CD8-positive, alpha-beta memory T cell (primary cell): ENCODE results near the gene IQCK. TPM values are rescaled to one million over a fixed set of nuclear protein-coding genes. Genes with fewer than 3 reads are reported as not detected.
A peak's percentile ranks its signal among the peaks of the same experiment; 100 is the strongest.

Experiments
- CTCF ChIA-PET: fragments of 350-600 bp; sonication (Branson Sonifier 250); formaldehyde crosslinking; loops from one replicate; lab custom pipeline; 2021; ENCODE audit warnings: antibody characterized with exemption; lab: Charles Lee
- POLR2A ChIA-PET: fragments of 350-600 bp; sonication (Branson Sonifier 250); formaldehyde crosslinking; loops from one replicate; lab custom pipeline; 2021; ENCODE audit warnings: antibody characterized with exemption; lab: Charles Lee
- DNase-seq, 5 donors: peaks; one replicate each; pipeline versions ENCODE4 v3.0.0 to v3.0.0-alpha.2; 2020 to 2022; ENCODE audit warnings: mixed read lengths in 1 of 5
- H3K27ac ChIP-seq: one replicate; pipeline ENCODE4 v1.7.0; 2013; ENCODE audit warnings: low read depth, mild to moderate bottlenecking, low read length, moderate library complexity
- H3K27me3 ChIP-seq: 2 replicates; pipeline ENCODE4 v1.7.0; 2013; ENCODE audit warnings: low read length, mild to moderate bottlenecking; ENCODE audit not compliant: insufficient read depth, poor library complexity, severe bottlenecking
- H3K36me3 ChIP-seq: 2 replicates; pipeline ENCODE4 v1.7.0; 2013; ENCODE audit warnings: mild to moderate bottlenecking, low read length, moderate library complexity; ENCODE audit not compliant: insufficient read depth
- H3K4me1 ChIP-seq: 2 replicates; pipeline ENCODE4 v1.7.0; 2013; ENCODE audit warnings: mild to moderate bottlenecking, low read length, moderate library complexity; ENCODE audit not compliant: insufficient read depth
- H3K4me3 ChIP-seq: 2 replicates; pipeline ENCODE4 v1.7.0; 2013; ENCODE audit warnings: mild to moderate bottlenecking, low read length
- H3K9me3 ChIP-seq: 2 replicates; pipeline ENCODE4 v1.7.0; 2013; ENCODE audit warnings: mild to moderate bottlenecking, low read length
- H3K27ac Mint-ChIP-seq, 8 donors: one replicate each; pipeline ENCODE4 v1.8.0; 2020 to 2021; ENCODE audit warnings: mixed read lengths in 8 of 8, mild to moderate bottlenecking in 6 of 8, inconsistent platforms in 3 of 8, moderate library complexity in 3 of 8
- H3K27me3 Mint-ChIP-seq, 2 donors: one replicate each; pipeline ENCODE4 v1.8.0; 2020 to 2021; ENCODE audit warnings: mixed read lengths in 2 of 2, mild to moderate bottlenecking in 1 of 2, moderate library complexity in 1 of 2
- H3K36me3 Mint-ChIP-seq, 3 donors: one replicate each; pipeline ENCODE4 v1.8.0; 2020 to 2021; ENCODE audit warnings: mixed read lengths in 3 of 3, inconsistent platforms in 1 of 3, mild to moderate bottlenecking in 1 of 3
- H3K4me1 Mint-ChIP-seq, 3 donors: one replicate each; pipeline ENCODE4 v1.8.0; 2020 to 2021; ENCODE audit warnings: mixed read lengths in 3 of 3, inconsistent platforms in 1 of 3, mild to moderate bottlenecking in 1 of 3
- H3K4me3 Mint-ChIP-seq, 7 donors: one replicate each; pipeline ENCODE4 v1.8.0; 2020 to 2021; ENCODE audit warnings: mixed read lengths in 7 of 7, mild to moderate bottlenecking in 6 of 7, moderate library complexity in 4 of 7, inconsistent platforms in 2 of 7
- H3K9me3 Mint-ChIP-seq, 5 donors: one replicate each; pipeline ENCODE4 v1.8.0; 2020 to 2022; ENCODE audit warnings: mixed read lengths in 5 of 5, mild to moderate bottlenecking in 3 of 5, moderate library complexity in 2 of 5, inconsistent platforms in 1 of 5
- polyA plus RNA-seq: library from polyadenylated mRNA; unstranded; fragments of 300-500 nt; fragmentation: Illumina TruSeq; gene quantifications from one replicate; pipeline ENCODE4 v1.2.3, GENCODE V29; 2021
- total RNA-seq, 2 experiments: library from RNA; stranded (reverse); gene quantifications; one replicate each; pipeline ENCODE4 v1.2.3, GENCODE V29; 2021

IQCK gene
- total and polyA plus RNA-seq, 3 experiments from 2014 or later: 1.9 to 3.8 (median 2.6) TPM

DNA sequence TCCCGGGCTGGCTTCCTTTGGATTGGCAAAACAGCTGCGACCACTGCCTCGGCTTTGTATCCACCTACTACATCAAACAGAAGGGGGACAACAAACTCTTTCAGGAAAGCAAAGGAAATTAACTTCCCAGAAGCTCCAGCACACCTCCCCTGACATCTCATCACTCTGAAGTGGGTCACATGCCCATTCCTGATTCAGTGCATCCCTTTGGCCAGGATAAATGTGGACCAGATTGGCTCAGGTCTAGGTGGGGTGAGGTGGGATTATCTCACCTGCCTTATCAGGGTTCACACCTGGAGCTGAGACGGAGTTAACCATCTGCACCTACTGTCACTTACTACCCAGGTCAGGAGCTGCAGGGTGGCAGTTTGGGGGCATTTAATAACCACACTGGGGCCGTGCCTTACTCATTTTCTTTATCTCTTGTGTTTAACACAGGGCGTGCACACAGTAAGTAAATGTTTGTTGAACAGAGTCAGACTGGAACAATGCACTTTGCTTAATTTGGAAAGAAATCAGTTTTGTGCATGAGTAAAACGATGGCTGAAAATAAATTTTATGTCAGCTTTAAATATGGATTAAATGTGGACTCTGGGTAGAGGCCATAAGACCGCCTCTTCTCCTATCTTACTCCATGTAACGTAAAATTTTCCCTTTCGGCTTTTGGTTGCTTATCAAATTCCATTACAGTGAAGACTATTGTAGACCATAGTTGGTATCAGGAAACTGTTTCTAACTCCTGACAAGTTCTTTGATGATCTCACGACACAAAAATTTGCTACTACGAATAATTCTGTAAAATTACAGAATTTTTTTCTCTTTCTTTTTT is 36.0 kb downstream of the IQCK start:
- no peaks in the 10 kb centered on the region for H3K9me3 ChIP-seq
- H3K36me3 ChIP-seq: no peaks in the 10 kb centered on the region
- Mint-ChIP-seq H3K27ac (peak overlapping the region in 1 of 8 donors; percentile 75), H3K9me3 (no peaks in the 10 kb centered on the region), H3K36me3 (no peaks in the 10 kb centered on the region), H3K4me1 (no peaks in the 10 kb centered on the region), H3K27me3 (peaks cover 0 to 3% of the 10 kb centered on the region in 2 donors), H3K4me3 (no peak overlapping the region)
- H3K27me3 ChIP-seq: no peaks in the 10 kb centered on the region
- no peak overlapping the region for H3K4me3 ChIP-seq
- CTCF ChIA-PET: no interaction called here
- H3K27ac ChIP-seq: no peak overlapping the region
- DNase-seq: no peak
- H3K4me1 ChIP-seq: no peaks in the 10 kb centered on the region
- POLR2A ChIA-PET: interaction anchor here (0.6 kb wide), 1 partner anchor 234 kb away, joined by 3 read pairs; no protein-coding TSS in a partner anchor

DNA sequence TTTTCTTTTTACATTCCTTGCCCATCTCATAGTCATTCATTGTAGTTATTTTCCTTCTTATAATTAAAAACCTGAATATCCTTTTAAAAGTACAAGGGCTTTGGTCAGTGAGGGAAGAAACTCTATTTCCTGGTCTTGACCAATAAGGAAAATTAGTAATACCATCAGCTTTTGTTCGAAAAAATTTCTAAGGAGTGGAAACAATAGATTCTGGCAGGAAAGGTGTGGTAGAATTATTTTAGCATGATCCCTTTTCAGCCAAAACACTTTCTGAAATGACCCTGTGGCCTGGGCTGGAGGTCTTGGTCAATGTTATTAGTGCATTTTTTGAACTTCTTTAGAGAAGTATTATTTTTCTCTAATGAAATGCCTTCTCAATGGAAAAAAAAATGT is 36.6 kb downstream of the IQCK start:
- Mint-ChIP-seq H3K9me3 (no peaks in the 10 kb centered on the region), H3K36me3 (no peaks in the 10 kb centered on the region)
- POLR2A ChIA-PET: interaction anchor here (0.6 kb wide), 1 partner anchor 234 kb away, joined by 3 read pairs; no protein-coding TSS in a partner anchor

DNA sequence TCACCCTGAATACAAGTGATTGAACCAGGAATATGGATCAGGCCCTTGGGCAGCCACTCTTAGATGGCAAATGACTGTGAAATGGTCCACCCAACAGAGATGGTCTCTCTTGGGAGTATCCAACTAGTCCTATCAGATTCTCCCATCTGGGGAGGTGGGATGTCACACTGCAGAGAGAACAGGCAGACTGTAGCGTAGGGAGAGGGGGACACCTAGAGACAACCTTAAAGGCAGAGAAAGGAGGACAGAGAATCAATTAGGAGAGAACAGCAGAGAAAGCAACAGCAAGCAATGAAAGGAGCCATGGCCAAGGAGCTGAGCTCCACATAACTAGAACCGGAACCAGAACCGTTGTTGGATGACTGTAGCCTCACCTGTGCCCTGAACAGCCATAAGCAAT is 37.2 kb downstream of the IQCK start:
- Histone ChIP-seq H3K27me3 (no peaks in the 10 kb centered on the region), H3K36me3 (no peaks in the 10 kb centered on the region), H3K27ac (no peak overlapping the region), H3K4me3 (no peak overlapping the region), H3K9me3 (no peaks in the 10 kb centered on the region), H3K4me1 (no peaks in the 10 kb centered on the region)
- H3K9me3 Mint-ChIP-seq: no peaks in the 10 kb centered on the region
- H3K27me3 Mint-ChIP-seq: peaks cover 0 to 3% of the 10 kb centered on the region in 2 donors
- CTCF ChIA-PET: interaction anchor here (0.6 kb wide), 1 partner anchor 687 kb away, joined by 3 read pairs; no protein-coding TSS in a partner anchor
- H3K4me3 Mint-ChIP-seq: no peak overlapping the region
- no peaks in the 10 kb centered on the region for H3K36me3 Mint-ChIP-seq
- no peaks in the 10 kb centered on the region for H3K4me1 Mint-ChIP-seq
- H3K27ac Mint-ChIP-seq: peak overlapping the region in 1 of 8 donors; percentile 20
- POLR2A ChIA-PET: no interaction called here
- DNase-seq: no peak

More for the DNA sequence above, 36.6 kb downstream of the IQCK start:
- no peaks in the 10 kb centered on the region for H3K4me1 ChIP-seq
- peaks cover 0 to 3% of the 10 kb centered on the region in 2 donors for H3K27me3 Mint-ChIP-seq
- no peak overlapping the region for H3K27ac ChIP-seq
- no peak overlapping the region for H3K4me3 ChIP-seq
- H3K27me3 ChIP-seq: no peaks in the 10 kb centered on the region
- no peaks in the 10 kb centered on the region for H3K9me3 ChIP-seq
- H3K27ac Mint-ChIP-seq: no peak overlapping the region
- H3K4me1 Mint-ChIP-seq: no peaks in the 10 kb centered on the region
- DNase-seq: no peak
- CTCF ChIA-PET: no interaction called here
- no peak overlapping the region for H3K4me3 Mint-ChIP-seq
- no peaks in the 10 kb centered on the region for H3K36me3 ChIP-seq

DNA sequence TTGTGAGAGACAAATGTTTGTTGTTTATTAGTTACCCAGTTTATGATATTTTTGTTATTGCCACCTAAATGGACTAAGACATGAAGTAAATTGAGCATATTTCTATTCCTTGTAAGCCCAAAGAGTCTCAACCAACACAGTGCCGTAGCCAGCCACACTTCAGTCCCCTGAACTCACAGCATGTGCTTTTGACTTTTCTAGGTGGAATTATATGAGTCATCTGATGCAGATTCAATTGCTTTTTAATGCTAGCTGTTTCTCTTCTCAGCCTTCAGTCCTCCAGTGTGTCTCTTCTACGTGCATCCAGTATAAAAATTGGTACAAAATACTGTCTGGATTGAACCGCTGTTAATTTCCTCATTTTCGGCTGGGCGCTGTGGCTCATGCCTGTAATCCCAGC is 39.0 kb downstream of the IQCK start:
- CTCF ChIA-PET: no interaction called here
- H3K27me3 Mint-ChIP-seq: peaks cover 0 to 3% of the 10 kb centered on the region in 2 donors

DNA sequence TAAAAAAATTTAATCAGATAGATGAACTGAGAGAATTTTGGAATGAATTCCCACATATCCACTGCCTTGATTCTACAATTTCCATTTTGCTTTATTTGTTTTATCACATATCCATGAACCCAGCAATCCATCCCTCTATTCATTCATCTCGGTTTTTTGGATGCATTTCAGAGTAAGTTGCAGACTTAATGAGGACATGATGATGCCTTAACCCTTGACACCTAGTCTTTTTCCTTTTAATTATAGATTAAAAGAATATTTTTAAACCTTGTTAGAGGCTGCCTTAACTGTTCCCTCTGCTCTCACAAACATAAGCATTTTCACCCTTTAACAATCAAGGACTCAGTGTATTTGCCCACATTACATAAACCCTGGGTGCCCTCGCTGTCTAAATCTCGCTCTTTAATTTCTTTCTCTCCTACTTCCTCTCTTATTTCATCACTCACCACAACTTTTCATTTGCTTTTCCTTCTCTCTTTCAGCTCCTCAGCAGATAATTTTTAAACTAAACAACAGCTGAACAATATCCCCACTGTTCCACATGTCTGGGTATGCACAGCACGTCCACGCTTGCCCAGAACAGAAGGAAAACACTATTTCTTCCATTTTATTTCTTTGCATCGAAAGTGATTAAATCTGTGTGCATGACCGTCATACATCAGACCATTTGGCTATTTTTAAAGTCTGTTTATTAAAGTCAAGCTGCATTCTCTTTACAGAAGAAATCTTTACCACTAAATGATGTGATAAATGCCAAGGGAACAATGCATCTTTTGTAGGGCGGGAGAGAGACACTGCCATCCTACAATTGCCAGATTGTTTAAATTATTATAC is 39.9 kb downstream of the IQCK start:
- Histone ChIP-seq H3K27me3 (no peaks in the 10 kb centered on the region), H3K36me3 (no peaks in the 10 kb centered on the region), H3K4me1 (no peaks in the 10 kb centered on the region), H3K9me3 (no peaks in the 10 kb centered on the region), H3K27ac (no peak overlapping the region), H3K4me3 (no peak overlapping the region)
- no peaks in the 10 kb centered on the region for H3K36me3 Mint-ChIP-seq
- no peaks in the 10 kb centered on the region for H3K9me3 Mint-ChIP-seq
- H3K27ac Mint-ChIP-seq: no peak overlapping the region
- peaks cover 0 to 3% of the 10 kb centered on the region in 2 donors for H3K27me3 Mint-ChIP-seq
- ChIA-PET CTCF (no interaction called here), POLR2A (no interaction called here)
- no peak overlapping the region for H3K4me3 Mint-ChIP-seq
- DNase-seq: no peak
- H3K4me1 Mint-ChIP-seq: no peaks in the 10 kb centered on the region

More for the DNA sequence above, 39.0 kb downstream of the IQCK start:
- H3K27ac Mint-ChIP-seq: no peak overlapping the region
- H3K27ac ChIP-seq: no peak overlapping the region
- H3K4me3 ChIP-seq: no peak overlapping the region
- no peaks in the 10 kb centered on the region for H3K9me3 Mint-ChIP-seq
- no peaks in the 10 kb centered on the region for H3K4me1 Mint-ChIP-seq
- H3K27me3 ChIP-seq: no peaks in the 10 kb centered on the region
- DNase-seq: no peak
- H3K9me3 ChIP-seq: no peaks in the 10 kb centered on the region
- no peaks in the 10 kb centered on the region for H3K36me3 ChIP-seq
- H3K4me3 Mint-ChIP-seq: no peak overlapping the region
- no peaks in the 10 kb centered on the region for H3K4me1 ChIP-seq
- H3K36me3 Mint-ChIP-seq: no peaks in the 10 kb centered on the region
- POLR2A ChIA-PET: no interaction called here

DNA sequence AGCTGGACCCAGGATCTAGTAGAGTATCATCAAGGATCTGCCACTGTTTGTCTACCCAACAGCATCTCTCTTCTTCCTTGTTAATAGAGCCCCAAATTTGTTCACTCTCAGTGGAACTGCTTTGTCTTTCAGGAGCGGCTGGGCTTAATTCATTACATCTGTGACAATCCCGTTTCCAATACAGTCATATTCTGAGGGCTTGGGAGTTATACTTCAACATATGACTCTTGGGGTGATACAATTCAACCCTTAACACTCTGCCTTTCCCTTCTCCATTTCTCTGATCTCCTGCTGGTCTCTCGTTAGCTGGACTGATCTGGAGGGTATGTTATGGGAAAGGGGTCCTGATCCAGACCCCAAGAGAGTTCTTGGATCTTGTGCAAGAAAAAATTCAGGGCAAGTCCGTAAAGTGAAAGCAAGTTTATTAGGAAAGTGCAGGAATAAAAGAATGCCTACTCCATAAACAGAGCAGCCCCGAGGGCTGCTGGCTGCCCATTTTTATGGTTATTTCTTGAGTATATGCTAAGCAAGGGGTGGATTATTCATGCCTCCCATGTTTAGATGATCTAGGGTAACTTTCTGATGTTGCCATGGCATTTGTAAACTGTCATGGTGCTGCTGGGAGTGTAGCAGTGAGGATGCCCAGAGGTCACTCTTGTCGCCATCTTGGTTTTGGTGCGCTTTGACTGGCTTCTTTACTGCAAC is 42.4 kb downstream of the IQCK start:
- Histone ChIP-seq H3K27me3 (no peaks in the 10 kb centered on the region), H3K27ac (no peak overlapping the region), H3K4me1 (no peaks in the 10 kb centered on the region), H3K4me3 (no peak overlapping the region), H3K9me3 (no peaks in the 10 kb centered on the region), H3K36me3 (no peaks in the 10 kb centered on the region)
- Mint-ChIP-seq H3K4me1 (no peaks in the 10 kb centered on the region), H3K27me3 (peaks cover 0 to 3% of the 10 kb centered on the region in 2 donors), H3K27ac (no peak overlapping the region), H3K4me3 (no peak overlapping the region), H3K36me3 (no peaks in the 10 kb centered on the region), H3K9me3 (no peaks in the 10 kb centered on the region)
- POLR2A ChIA-PET: no interaction called here
- CTCF ChIA-PET: no interaction called here
- DNase-seq: no peak

DNA sequence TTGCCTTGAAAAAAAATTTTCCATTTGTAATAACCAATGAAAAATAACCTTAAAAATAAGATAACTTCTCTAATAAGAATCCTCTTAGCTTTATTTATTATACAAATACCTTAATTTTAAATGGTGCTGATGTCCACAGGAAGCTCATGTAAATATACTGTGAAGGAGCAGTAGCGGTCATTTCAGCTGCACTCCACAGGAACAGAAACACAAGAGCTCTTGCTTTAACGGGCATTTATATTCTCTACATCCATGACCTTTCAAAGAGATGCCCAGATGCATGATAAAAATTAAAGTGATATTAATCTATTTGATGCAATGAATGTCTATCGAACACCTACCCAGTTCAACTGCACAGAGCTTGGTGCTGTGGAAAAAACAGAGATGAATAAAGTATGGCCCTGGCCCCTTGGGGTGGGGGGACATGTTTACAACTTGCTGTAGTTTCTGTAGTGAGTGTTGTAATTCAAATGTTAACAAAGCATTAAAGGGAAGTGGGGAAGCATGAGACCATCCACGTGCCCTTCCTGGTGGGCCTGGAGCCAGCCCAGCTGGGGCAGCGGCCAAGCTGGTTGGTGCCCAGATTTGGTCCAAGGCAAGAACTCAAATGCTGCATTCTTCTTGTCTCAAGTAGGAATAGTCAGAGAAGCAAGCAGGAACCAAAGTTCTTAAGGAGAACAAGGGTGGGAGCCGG is 47.9 kb downstream of the IQCK start:
- Histone ChIP-seq H3K4me1 (no peaks in the 10 kb centered on the region), H3K4me3 (no peak overlapping the region), H3K27me3 (no peaks in the 10 kb centered on the region), H3K9me3 (no peaks in the 10 kb centered on the region), H3K36me3 (no peaks in the 10 kb centered on the region), H3K27ac (no peak overlapping the region)
- Mint-ChIP-seq H3K9me3 (peaks cover 0 to 11% (median 0%) of the 10 kb centered on the region in 5 donors), H3K27ac (no peak overlapping the region), H3K4me1 (no peaks in the 10 kb centered on the region), H3K36me3 (peaks cover 0 to 11% (median 0%) of the 10 kb centered on the region in 3 donors), H3K4me3 (no peak overlapping the region), H3K27me3 (no peaks in the 10 kb centered on the region)
- ChIA-PET CTCF (interaction anchor here (0.8 kb wide), 1 partner anchor 86 kb away, joined by 3 read pairs; no protein-coding TSS in a partner anchor), POLR2A (no interaction called here)
- DNase-seq: no peak
